PC-9 (cell line): ENCODE data around the gene CD2BP2.
"Not testable (repeated sequence)": the region's sequence is repeated elsewhere in the genome, so short reads cannot be mapped to it uniquely, and the experiment has no call there.

ENCODE experiments used
- EZH2 ChIP-seq: fragments of 200-600 bp; sonication (generic); IDR thresholded peaks from 2 replicates; pipeline ENCODE4 v1.8.0; 2017; ENCODE audit warnings: antibody characterized with exemption, low read depth
- TF ChIP-seq, protein P1 (sequence below): fragments of 200-600 bp; sonication (generic); conservative IDR thresholded peaks from 2 replicates; pipeline ENCODE4 v1.6.1; 2017; ENCODE audit warnings: mixed run types, antibody characterized with exemption, mild to moderate bottlenecking, moderate library complexity

DNA sequence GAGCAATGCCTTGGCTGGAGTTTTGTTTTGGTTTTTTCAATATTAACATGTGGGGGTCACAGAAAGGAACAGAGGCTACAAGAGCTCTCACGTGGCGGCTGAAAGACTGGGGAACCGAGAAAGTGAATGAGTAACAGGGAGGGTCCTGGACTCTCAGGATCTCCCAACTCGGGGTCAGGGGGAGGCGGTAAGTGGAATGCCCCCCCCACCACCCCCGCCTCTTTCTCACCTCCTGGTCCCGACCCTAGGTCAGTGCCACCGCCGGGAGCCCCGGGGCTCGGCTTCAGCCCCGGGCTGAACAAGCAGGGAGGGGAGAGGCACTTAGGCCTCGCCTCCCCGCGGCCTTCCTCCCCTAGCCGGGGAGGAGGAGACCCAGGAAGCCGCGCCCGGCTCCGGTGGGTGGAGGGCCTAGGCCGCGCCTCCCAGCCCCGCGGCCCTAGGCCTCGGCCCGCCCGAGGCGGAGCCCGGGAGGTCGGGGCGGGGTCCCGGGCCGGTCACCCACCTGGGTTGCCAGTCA lies 20.6 kb downstream of the CD2BP2 start:
- TF ChIP-seq, protein P1, sequence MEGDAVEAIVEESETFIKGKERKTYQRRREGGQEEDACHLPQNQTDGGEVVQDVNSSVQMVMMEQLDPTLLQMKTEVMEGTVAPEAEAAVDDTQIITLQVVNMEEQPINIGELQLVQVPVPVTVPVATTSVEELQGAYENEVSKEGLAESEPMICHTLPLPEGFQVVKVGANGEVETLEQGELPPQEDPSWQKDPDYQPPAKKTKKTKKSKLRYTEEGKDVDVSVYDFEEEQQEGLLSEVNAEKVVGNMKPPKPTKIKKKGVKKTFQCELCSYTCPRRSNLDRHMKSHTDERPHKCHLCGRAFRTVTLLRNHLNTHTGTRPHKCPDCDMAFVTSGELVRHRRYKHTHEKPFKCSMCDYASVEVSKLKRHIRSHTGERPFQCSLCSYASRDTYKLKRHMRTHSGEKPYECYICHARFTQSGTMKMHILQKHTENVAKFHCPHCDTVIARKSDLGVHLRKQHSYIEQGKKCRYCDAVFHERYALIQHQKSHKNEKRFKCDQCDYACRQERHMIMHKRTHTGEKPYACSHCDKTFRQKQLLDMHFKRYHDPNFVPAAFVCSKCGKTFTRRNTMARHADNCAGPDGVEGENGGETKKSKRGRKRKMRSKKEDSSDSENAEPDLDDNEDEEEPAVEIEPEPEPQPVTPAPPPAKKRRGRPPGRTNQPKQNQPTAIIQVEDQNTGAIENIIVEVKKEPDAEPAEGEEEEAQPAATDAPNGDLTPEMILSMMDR, result not testable (repeated sequence)
- not testable (repeated sequence) for TF ChIP-seq EZH2
